Hepatocyte (in vitro differentiated cells): ENCODE results near the gene PEAR1. TPM values are rescaled to one million over a fixed set of nuclear protein-coding genes. Genes with fewer than 3 reads are reported as not detected.

ENCODE experiments used
- microRNA counts: library from miRNA; unstranded; fragments of <30 nt; microRNA quantifications from one replicate; lab custom pipeline; 2017
- microRNA-seq: library from miRNA; unstranded; fragments of <30 nt; microRNA quantifications from one replicate; pipeline ENCODE4, GENCODE V29; 2017
- polyA plus RNA-seq: library from polyadenylated mRNA; unstranded; fragments of >200 nt; fragmentation: Nextera tagmentation; extraction: Ambion mirVana; gene quantifications from 2 replicates; pipeline ENCODE4 v1.2.1, GENCODE V29; 2016
- small RNA-seq: library from RNA; depleted of rRNA; stranded (forward); fragments of <200 nt; gene quantifications from one replicate; pipeline ENCODE3, GENCODE V24; 2014
- total RNA-seq: library from RNA; depleted of rRNA; stranded (reverse); fragments of >200 nt; gene quantifications from 2 replicates; pipeline ENCODE4 v1.2.3, GENCODE V29; 2014

The PEAR1 gene
- total and polyA plus RNA-seq, 2 experiments from 2014 or later = 5.3 to 6.3 TPM

MicroRNAs within 50 kb of the gene (microRNA counts, 767-probe panel; counts per million panel counts)
- not detected for microRNA hsa-miR-765 (lab: Ali Mortazavi, UCI)

Small RNAs within 50 kb of the gene (microRNA-seq; reads per million reads assigned to microRNA genes)
- gene MIR765 = 3.6 reads per million

Small RNAs within 50 kb of the gene (small RNA-seq; reads per million reads assigned to genes)
- not detected for gene MIR765

Other genes starting within 250 kb of the PEAR1 start
- 7.9 and 13.8 TPM in 2 replicates for gene NES, start 216.3 kb upstream of the PEAR1 start, total RNA-seq
- 3.6 and 4.8 TPM in 2 replicates for gene NES, start 216.3 kb upstream of the PEAR1 start, polyA plus RNA-seq
- gene CRABP2, start 188.1 kb upstream of the PEAR1 start, total RNA-seq = 54.5 and 93.5 TPM in 2 replicates
- gene CRABP2, start 188.1 kb upstream of the PEAR1 start, polyA plus RNA-seq = 171 and 195 TPM in 2 replicates
- 20.6 and 21.8 TPM in 2 replicates for gene METTL25B, start 165.2 kb upstream of the PEAR1 start, total RNA-seq
- 22.6 and 24.7 TPM in 2 replicates for gene METTL25B, start 165.2 kb upstream of the PEAR1 start, polyA plus RNA-seq
- 22.4 and 27.5 TPM in 2 replicates for gene ISG20L2, start 165.0 kb upstream of the PEAR1 start, total RNA-seq
- gene ISG20L2, start 165.0 kb upstream of the PEAR1 start, polyA plus RNA-seq = 13.5 and 16.4 TPM in 2 replicates
- gene MRPL24, start 152.6 kb upstream of the PEAR1 start, total RNA-seq = 40.4 and 44.9 TPM in 2 replicates
- gene MRPL24, start 152.6 kb upstream of the PEAR1 start, polyA plus RNA-seq = 61.9 and 64.1 TPM in 2 replicates
- gene HDGF, start 142.0 kb upstream of the PEAR1 start, total RNA-seq = 160 and 192 TPM in 2 replicates
- 153 and 166 TPM in 2 replicates for gene HDGF, start 142.0 kb upstream of the PEAR1 start, polyA plus RNA-seq
- 35.9 and 45.0 TPM in 2 replicates for gene PRCC, start 126.2 kb upstream of the PEAR1 start, total RNA-seq
- gene PRCC, start 126.2 kb upstream of the PEAR1 start, polyA plus RNA-seq = 85.2 and 108 TPM in 2 replicates
- gene SH2D2A, start 76.9 kb upstream of the PEAR1 start, total RNA-seq = 0.60 and 2.6 TPM in 2 replicates
- gene SH2D2A, start 76.9 kb upstream of the PEAR1 start, polyA plus RNA-seq = 0.18 TPM in 1 of 2 replicates, not detected in the other
- not detected in 2 replicates for gene INSRR, start 34.6 kb upstream of the PEAR1 start, total RNA-seq
- gene INSRR, start 34.6 kb upstream of the PEAR1 start, polyA plus RNA-seq = not detected in 2 replicates
- gene NTRK1, start 32.9 kb upstream of the PEAR1 start, total RNA-seq = 0.13 TPM in 1 of 2 replicates, not detected in the other
- gene NTRK1, start 32.9 kb upstream of the PEAR1 start, polyA plus RNA-seq = not detected in 2 replicates
- gene LRRC71, start 26.9 kb downstream of the PEAR1 start, total RNA-seq = not detected in 2 replicates
- gene LRRC71, start 26.9 kb downstream of the PEAR1 start, polyA plus RNA-seq = not detected in 2 replicates
- gene ARHGEF11, start 152.0 kb downstream of the PEAR1 start, total RNA-seq = 26.9 and 28.3 TPM in 2 replicates
- gene ARHGEF11, start 152.0 kb downstream of the PEAR1 start, polyA plus RNA-seq = 25.0 and 31.1 TPM in 2 replicates
- not detected in 2 replicates for gene ETV3L, start 206.1 kb downstream of the PEAR1 start, total RNA-seq
- gene ETV3L, start 206.1 kb downstream of the PEAR1 start, polyA plus RNA-seq = not detected in 2 replicates
- 17.6 and 18.3 TPM in 2 replicates for gene ETV3, start 244.7 kb downstream of the PEAR1 start, total RNA-seq
- 8.0 and 8.4 TPM in 2 replicates for gene ETV3, start 244.7 kb downstream of the PEAR1 start, polyA plus RNA-seq